ENCODE data around the gene SLC23A3.

DNA sequence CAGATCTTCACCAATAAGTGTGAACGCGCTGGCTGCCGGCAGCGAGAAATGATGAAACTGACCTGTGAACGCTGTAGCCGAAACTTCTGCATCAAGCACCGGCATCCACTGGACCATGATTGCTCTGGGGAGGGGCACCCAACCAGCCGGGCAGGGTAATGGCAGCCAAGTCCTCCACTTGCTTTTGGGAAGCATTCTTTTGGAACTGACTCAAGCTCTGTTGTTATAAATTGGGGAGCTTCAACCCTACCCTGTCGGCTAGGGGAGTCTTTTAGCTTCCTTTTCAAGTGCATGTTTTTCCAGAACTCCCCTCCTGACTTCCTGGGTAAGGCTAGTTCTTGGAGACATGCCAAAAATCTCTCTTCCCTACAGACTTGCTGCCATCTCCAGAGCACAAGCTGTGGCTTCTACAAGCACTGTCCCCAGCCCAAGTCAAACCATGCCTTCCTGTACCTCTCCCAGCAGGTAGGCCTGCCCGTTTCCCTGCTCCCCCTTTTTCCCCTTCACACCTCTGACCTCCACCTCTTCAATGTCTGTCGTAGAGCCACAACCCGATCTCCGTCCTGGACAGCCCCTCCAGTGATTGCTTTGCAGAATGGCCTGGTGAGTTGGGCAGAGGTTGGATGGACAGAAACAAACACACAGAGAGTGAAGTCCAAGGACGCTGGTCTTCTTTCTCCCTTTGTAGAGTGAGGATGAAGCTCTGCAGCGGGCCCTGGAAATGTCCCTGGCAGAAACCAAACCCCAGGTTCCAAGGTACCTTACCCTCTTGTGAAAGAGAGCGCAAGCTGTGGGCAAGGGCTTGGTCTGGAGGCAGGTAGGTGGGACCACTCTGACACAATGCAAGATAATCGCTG, 38.3 kb upstream of the SLC23A3 start:
- TF ChIP-seq TOX (CRISPR knock-in tag; IDR thresholded peaks at IDR 0.05; ENCODE audit: borderline replicate concordance): no peak
- no peak for TF ChIP-seq CSDC2 (CRISPR knock-in tag; IDR thresholded peaks at IDR 0.05)
- TF ChIP-seq ZNF565 (CRISPR knock-in tag; conservative IDR thresholded peaks at IDR 0.05; ENCODE audit: low read depth): no peak
- no peak for TF ChIP-seq ESRRG (CRISPR knock-in tag; IDR thresholded peaks at IDR 0.05)
- TF ChIP-seq ZFP3 (CRISPR knock-in tag; IDR thresholded peaks at IDR 0.05): no peak
- no peak for TF ChIP-seq GLIS3 (CRISPR knock-in tag; IDR thresholded peaks at IDR 0.05)
- TF ChIP-seq ARNTL (CRISPR knock-in tag; IDR thresholded peaks at IDR 0.05; ENCODE audit: borderline replicate concordance, low read depth): no peak
